Central memory CD8-positive, alpha-beta T cell (primary cell): ENCODE measurements around the gene ZNF835.

Experiments used
- ATAC-seq: fragments of 150-1000 bp; cut with Tn5 transposase; replicated peaks from 2 replicates; pipeline ENCODE4 v1.10.0; 2022; ENCODE audit warnings: mild to moderate bottlenecking, moderate FRiP score, moderate number of reproducible peaks; ENCODE audit not compliant: poor library complexity, severe bottlenecking; ENCODE audit errors: extremely low read depth
- DNase-seq, 2 donors: peaks; one replicate each; pipeline ENCODE4 v3.0.0; 2021; ENCODE audit warnings: low spot score in 2 of 2
- H3K27ac Mint-ChIP-seq: one replicate; pipeline ENCODE4 v1.8.0; 2022; ENCODE audit warnings: low read depth, mild to moderate bottlenecking, moderate library complexity, mixed read lengths
- H3K27me3 Mint-ChIP-seq: one replicate; pipeline ENCODE4 v1.8.0; 2022; ENCODE audit warnings: mixed read lengths
- H3K36me3 Mint-ChIP-seq: one replicate; pipeline ENCODE4 v1.8.0; 2022; ENCODE audit warnings: mild to moderate bottlenecking, moderate library complexity, mixed read lengths; ENCODE audit not compliant: insufficient read depth
- H3K4me1 Mint-ChIP-seq: one replicate; pipeline ENCODE4 v1.8.0; 2022; ENCODE audit warnings: mixed read lengths
- H3K4me3 Mint-ChIP-seq: one replicate; pipeline ENCODE4 v1.8.0; 2022; ENCODE audit warnings: mild to moderate bottlenecking, moderate library complexity, mixed read lengths
- H3K9me3 Mint-ChIP-seq: one replicate; pipeline ENCODE4 v1.8.0; 2022; ENCODE audit warnings: mixed read lengths

Gene ZNF835

GRCh38 chr19:56671613-56671994 lies at the start of gene ZNF835:
ZNF835 (minus strand) TSS chr19:56671757; CDS start chr19:56665198, 6,559 bp downstream.
- no peaks in the 10 kb centered on the region for H3K4me1 Mint-ChIP-seq
- H3K36me3 Mint-ChIP-seq: no peaks in the 10 kb centered on the region
- H3K27ac Mint-ChIP-seq: no peak within 1 kb of the TSS
- peak; percentile 25 to 60 for DNase-seq
- no peaks in the 10 kb centered on the region for H3K27me3 Mint-ChIP-seq
- peak; percentile 49 for ATAC-seq
- peak within 1 kb of the TSS; percentile 71 for H3K4me3 Mint-ChIP-seq
- H3K9me3 Mint-ChIP-seq: peaks cover 6% of the 10 kb centered on the region

DNA sequence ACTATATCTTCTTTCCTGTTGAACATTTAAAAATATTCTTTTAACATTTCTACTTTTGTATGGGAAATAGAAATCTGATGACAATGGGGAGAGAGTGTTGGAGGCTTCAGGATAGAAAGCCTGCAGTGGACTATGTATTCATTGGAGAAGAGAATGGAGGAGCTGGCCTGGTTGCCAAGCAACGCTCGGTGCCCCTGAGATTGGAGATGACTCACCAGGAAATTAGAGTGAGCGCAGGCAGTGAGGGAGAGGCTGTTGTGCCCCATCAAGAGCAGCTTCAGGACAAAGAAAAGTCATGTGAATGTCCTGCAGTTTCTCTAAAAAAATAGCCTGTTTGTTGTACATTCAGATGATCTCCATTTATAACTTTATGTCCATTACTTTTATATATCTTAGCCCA lies 48.7 kb upstream of the ZNF835 start:
- no peaks in the 10 kb centered on the region for H3K27me3 Mint-ChIP-seq
- H3K36me3 Mint-ChIP-seq: no peaks in the 10 kb centered on the region
- H3K9me3 Mint-ChIP-seq: peaks cover 29% of the 10 kb centered on the region
- no peak overlapping the region for H3K4me3 Mint-ChIP-seq
- ATAC-seq (no peak), DNase-seq (no peak)
- no peaks in the 10 kb centered on the region for H3K4me1 Mint-ChIP-seq
- H3K27ac Mint-ChIP-seq: no peak overlapping the region

- no peak overlapping the region for H3K4me3 Mint-ChIP-seq
- DNase-seq (no peak), ATAC-seq (no peak)
- no peaks in the 10 kb centered on the region for H3K4me1 Mint-ChIP-seq
- H3K27me3 Mint-ChIP-seq: no peaks in the 10 kb centered on the region
- H3K36me3 Mint-ChIP-seq: no peaks in the 10 kb centered on the region
- H3K27ac Mint-ChIP-seq: no peak overlapping the region
- H3K9me3 Mint-ChIP-seq: peaks cover 21% of the 10 kb centered on the region
Measured at GRCh38 chr19:56718231-56718630, 46.7 kb upstream of the ZNF835 start.

GRCh38 chr19:56712611-56713276 lies 41.2 kb upstream of the ZNF835 start:
- H3K27me3 Mint-ChIP-seq: no peaks in the 10 kb centered on the region
- peaks cover 23% of the 10 kb centered on the region for H3K9me3 Mint-ChIP-seq
- no peak overlapping the region for H3K4me3 Mint-ChIP-seq
- ATAC-seq: no peak
- no peak for DNase-seq
- H3K27ac Mint-ChIP-seq: no peak overlapping the region
- no peaks in the 10 kb centered on the region for H3K4me1 Mint-ChIP-seq
- H3K36me3 Mint-ChIP-seq: no peaks in the 10 kb centered on the region

GRCh38 chr19:56710437-56710836 lies 38.9 kb upstream of the ZNF835 start:
- DNase-seq: no peak
- Mint-ChIP-seq H3K9me3 (peaks cover 40% of the 10 kb centered on the region), H3K36me3 (no peaks in the 10 kb centered on the region), H3K4me3 (no peak overlapping the region), H3K27me3 (no peaks in the 10 kb centered on the region), H3K27ac (no peak overlapping the region), H3K4me1 (no peaks in the 10 kb centered on the region)
- no peak for ATAC-seq

DNA sequence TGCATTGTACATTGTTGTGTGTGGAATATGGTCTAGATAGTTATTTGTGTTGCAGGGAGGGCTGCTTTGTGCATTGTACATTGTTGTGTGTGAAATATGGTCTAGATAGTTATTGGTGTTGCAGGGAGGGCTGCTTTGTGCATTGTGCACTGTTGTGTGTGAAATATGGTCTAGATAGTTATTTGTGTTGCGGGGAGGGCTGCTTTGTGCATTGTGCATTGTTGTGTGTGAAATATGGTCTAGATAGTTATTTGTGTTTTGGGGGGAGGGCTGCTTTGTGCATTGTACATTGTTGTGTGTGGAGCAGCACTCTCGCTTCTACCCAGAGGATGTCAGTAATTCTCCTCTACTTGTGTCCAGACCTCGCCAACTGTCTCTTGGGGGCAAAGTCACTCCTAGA lies 36.3 kb upstream of the ZNF835 start:
- no peak for DNase-seq
- no peak for ATAC-seq
- H3K9me3 Mint-ChIP-seq: peaks cover 44% of the 10 kb centered on the region
- H3K4me1 Mint-ChIP-seq: no peaks in the 10 kb centered on the region
- no peaks in the 10 kb centered on the region for H3K36me3 Mint-ChIP-seq
- H3K27ac Mint-ChIP-seq: no peak overlapping the region
- H3K4me3 Mint-ChIP-seq: no peak overlapping the region
- H3K27me3 Mint-ChIP-seq: no peaks in the 10 kb centered on the region

DNA sequence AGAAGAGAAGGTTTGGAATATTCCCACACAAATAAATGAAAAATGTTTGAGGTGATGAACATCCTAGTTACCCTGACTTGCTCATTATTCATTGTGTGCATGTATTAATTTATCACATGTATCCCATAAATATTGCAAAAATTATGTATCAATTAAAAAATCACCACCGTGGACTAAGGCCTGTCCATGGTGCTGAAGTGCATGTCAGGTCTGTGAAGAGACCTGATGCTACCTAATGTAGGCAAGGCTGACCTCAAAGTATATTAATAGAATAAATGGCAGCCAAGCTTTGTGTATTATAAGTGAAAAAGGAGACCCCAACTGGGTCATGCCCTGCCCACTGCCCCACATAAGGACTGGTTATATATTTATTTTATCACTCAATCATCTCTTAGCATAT lies 34.4 kb upstream of the ZNF835 start:
- DNase-seq (no peak), ATAC-seq (no peak)
- Mint-ChIP-seq H3K9me3 (peaks cover 42% of the 10 kb centered on the region), H3K4me1 (no peaks in the 10 kb centered on the region), H3K36me3 (no peaks in the 10 kb centered on the region), H3K27ac (no peak overlapping the region), H3K4me3 (no peak overlapping the region), H3K27me3 (no peaks in the 10 kb centered on the region)

DNA sequence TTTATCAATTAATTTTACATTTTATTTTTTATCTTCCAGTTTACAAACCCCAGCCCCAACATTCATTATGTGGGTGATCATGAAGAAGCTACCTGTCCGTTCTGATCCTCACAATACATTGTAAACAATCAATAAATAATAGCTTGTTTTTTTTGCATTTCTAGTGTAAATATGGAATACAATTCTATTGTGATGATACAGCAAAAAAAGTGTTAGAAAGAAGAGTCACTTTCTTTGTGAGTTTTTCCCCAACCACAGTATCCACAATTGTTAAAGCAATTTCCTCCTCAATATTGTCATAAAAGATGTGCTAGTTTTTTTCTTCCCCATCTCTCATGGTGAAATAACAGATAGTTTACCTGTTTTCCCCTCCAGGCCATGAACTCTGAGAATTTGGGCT lies 30.3 kb upstream of the ZNF835 start:
- no peak for ATAC-seq
- Mint-ChIP-seq H3K9me3 (peaks cover 35% of the 10 kb centered on the region), H3K27me3 (no peaks in the 10 kb centered on the region), H3K36me3 (no peaks in the 10 kb centered on the region), H3K27ac (no peak overlapping the region), H3K4me3 (no peak overlapping the region), H3K4me1 (no peaks in the 10 kb centered on the region)
- no peak for DNase-seq

GRCh38 chr19:56699552-56699951 lies 28.0 kb upstream of the ZNF835 start:
- no peaks in the 10 kb centered on the region for H3K27me3 Mint-ChIP-seq
- no peaks in the 10 kb centered on the region for H3K4me1 Mint-ChIP-seq
- peaks cover 21% of the 10 kb centered on the region for H3K9me3 Mint-ChIP-seq
- H3K36me3 Mint-ChIP-seq: no peaks in the 10 kb centered on the region
- ATAC-seq (no peak), DNase-seq (no peak)
- H3K27ac Mint-ChIP-seq: no peak overlapping the region
- no peak overlapping the region for H3K4me3 Mint-ChIP-seq

DNA sequence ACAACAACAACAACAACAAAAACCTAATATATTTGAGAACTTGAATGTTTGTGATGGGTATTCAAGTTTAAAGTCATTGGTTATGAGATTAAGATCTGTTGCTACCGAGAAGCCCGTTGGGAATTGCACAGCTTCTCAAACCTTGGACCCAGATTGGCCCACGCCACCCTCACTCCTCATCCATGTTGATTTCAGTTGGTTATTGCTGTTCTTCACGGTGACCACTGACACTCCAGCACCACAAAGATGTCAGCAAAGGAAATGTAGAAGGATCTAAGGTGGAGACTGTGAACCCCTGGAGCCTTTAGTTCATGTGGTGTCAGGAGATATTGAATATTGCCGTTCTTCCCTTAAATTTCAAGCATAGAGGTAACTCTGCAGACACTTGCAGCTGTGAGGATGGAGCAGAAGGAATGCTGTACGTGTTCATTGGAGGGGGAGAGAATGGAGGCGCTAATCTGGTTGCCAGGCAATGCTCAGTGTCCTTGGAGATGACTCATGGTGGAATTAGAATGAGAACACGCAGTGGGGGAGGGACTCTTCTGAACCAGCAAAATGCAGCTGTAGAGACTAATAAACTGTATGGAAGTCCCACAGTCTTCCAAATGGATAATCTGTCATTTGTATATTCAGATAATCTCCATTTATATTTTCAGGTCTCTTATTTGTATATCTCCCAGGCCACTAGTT lies 20.8 kb upstream of the ZNF835 start:
- Mint-ChIP-seq H3K4me3 (no peak overlapping the region), H3K4me1 (no peaks in the 10 kb centered on the region), H3K27ac (no peak overlapping the region), H3K36me3 (no peaks in the 10 kb centered on the region), H3K27me3 (no peaks in the 10 kb centered on the region), H3K9me3 (peaks cover 22% of the 10 kb centered on the region)
- ATAC-seq: no peak
- DNase-seq: no peak

- DNase-seq: no peak
- H3K27me3 Mint-ChIP-seq: no peaks in the 10 kb centered on the region
- H3K9me3 Mint-ChIP-seq: peaks cover 27% of the 10 kb centered on the region
- no peak overlapping the region for H3K27ac Mint-ChIP-seq
- ATAC-seq: no peak
- H3K4me3 Mint-ChIP-seq: no peak overlapping the region
- no peaks in the 10 kb centered on the region for H3K36me3 Mint-ChIP-seq
- no peaks in the 10 kb centered on the region for H3K4me1 Mint-ChIP-seq
Measured at GRCh38 chr19:56690670-56691069, 19.1 kb upstream of the ZNF835 start.

DNA sequence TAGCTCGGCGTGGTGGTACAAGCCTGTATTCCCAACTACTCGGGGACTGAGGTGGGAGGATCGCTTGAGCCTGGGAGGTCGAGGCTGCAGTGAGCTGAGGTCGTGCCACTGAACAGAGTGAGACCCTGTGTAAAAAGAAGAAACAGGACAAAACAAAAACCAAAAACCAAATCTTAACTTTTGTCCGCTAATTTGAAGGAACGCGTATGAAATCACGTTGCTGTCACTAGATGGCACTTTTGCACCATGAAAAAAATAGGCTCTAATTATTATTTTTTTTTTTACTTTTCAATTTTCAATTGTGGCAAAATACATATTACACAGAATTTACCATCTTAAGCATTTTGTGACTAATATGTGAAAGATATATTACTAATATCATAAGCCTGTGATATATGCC lies 17.6 kb upstream of the ZNF835 start:
- Mint-ChIP-seq H3K4me1 (no peaks in the 10 kb centered on the region), H3K27me3 (no peaks in the 10 kb centered on the region), H3K4me3 (no peak overlapping the region), H3K9me3 (peaks cover 27% of the 10 kb centered on the region), H3K36me3 (no peaks in the 10 kb centered on the region), H3K27ac (no peak overlapping the region)
- DNase-seq (no peak), ATAC-seq (no peak)

GRCh38 chr19:56687031-56687430 lies 15.5 kb upstream of the ZNF835 start:
- no peak for ATAC-seq
- no peaks in the 10 kb centered on the region for H3K27me3 Mint-ChIP-seq
- H3K27ac Mint-ChIP-seq: no peak overlapping the region
- H3K4me1 Mint-ChIP-seq: no peaks in the 10 kb centered on the region
- peaks cover 13% of the 10 kb centered on the region for H3K9me3 Mint-ChIP-seq
- H3K4me3 Mint-ChIP-seq: no peak overlapping the region
- DNase-seq: no peak
- no peaks in the 10 kb centered on the region for H3K36me3 Mint-ChIP-seq
